ENCODE results near the gene TRERF1.

GRCh38 chr6:42391441-42391840 is 60.3 kb downstream of the TRERF1 start:
- TF ChIP-seq POLR2A (IDR thresholded peaks at IDR 0.05; ENCODE audit: low read length) (no peak), GATA1 (IDR thresholded peaks at IDR 0.05; ENCODE audit: low read depth, low read length) (no peak)
